Neural cell (in vitro differentiated cells): ENCODE measurements around the gene ATXN7L1. TPM values are rescaled to one million over a fixed set of nuclear protein-coding genes. Genes with fewer than 3 reads are reported as not detected.

Experiments used
- H2AFZ ChIP-seq: fragments of 200-600, 300-800 bp; sonication (generic), shearing (Covaris generic); 2 replicates; pipeline ENCODE4 v1.6.0; 2014; ENCODE audit warnings: low read depth, mild to moderate bottlenecking, antibody characterized with exemption, low read length, moderate library complexity
- H3F3A ChIP-seq: fragments of 200-600 bp; shearing (Covaris generic); 2 replicates; pipeline ENCODE4 v1.6.1; 2016; ENCODE audit warnings: mild to moderate bottlenecking, moderate library complexity, mixed read lengths, antibody characterized with exemption, low read length; ENCODE audit not compliant: insufficient read depth, poor library complexity, severe bottlenecking
- H3K27ac ChIP-seq: fragments of 200-600, 300-800 bp; sonication (generic), shearing (Covaris generic); 2 replicates; pipeline ENCODE4 v1.5.1; 2014; ENCODE audit warnings: mild to moderate bottlenecking, low read length, moderate library complexity
- H3K27me3 ChIP-seq: fragments of 300-800, 200-600 bp; sonication (generic), shearing (Covaris generic); 2 replicates; pipeline ENCODE4 v1.6.0; 2014; ENCODE audit warnings: mild to moderate bottlenecking, low read depth, low read length, moderate library complexity; ENCODE audit not compliant: insufficient read depth
- H3K36me3 ChIP-seq: fragments of 300-800, 200-600 bp; sonication (generic), shearing (Covaris generic); 2 replicates; pipeline ENCODE4 v1.5.1; 2014; ENCODE audit warnings: mild to moderate bottlenecking, antibody characterized with exemption, low read length, moderate library complexity; ENCODE audit not compliant: insufficient read depth
- H3K4me2 ChIP-seq: fragments of 300-800, 200-600 bp; sonication (generic), shearing (Covaris generic); 2 replicates; pipeline ENCODE4 v1.6.0; 2014; ENCODE audit warnings: mild to moderate bottlenecking, low read length
- H3K4me3 ChIP-seq: fragments of 300-800, 200-600 bp; sonication (generic), shearing (Covaris generic); 2 replicates; pipeline ENCODE4 v1.5.1; 2014; ENCODE audit warnings: mild to moderate bottlenecking, low read length, moderate library complexity
- H3K79me2 ChIP-seq: fragments of 200-600 bp; shearing (Covaris generic); replicated peaks from 2 replicates; pipeline ENCODE4 v1.6.0; 2014; ENCODE audit warnings: mild to moderate bottlenecking, low read length, moderate library complexity; ENCODE audit not compliant: insufficient read depth
- H3K9ac ChIP-seq: fragments of 300-800, 200-600 bp; sonication (generic), shearing (Covaris generic); 2 replicates; pipeline ENCODE4 v1.6.1; 2016; ENCODE audit warnings: mild to moderate bottlenecking, low read length, mixed read lengths
- H3K9me2 ChIP-seq: fragments of 200-600 bp; shearing (Covaris generic); 2 replicates; pipeline ENCODE4 v1.6.1; 2016; ENCODE audit warnings: mild to moderate bottlenecking, low read length, mixed read lengths; ENCODE audit not compliant: insufficient read depth
- H3K9me3 ChIP-seq: fragments of 200-600, 300-800 bp; sonication (generic), shearing (Covaris generic); 2 replicates; pipeline ENCODE4 v1.6.1; 2016; ENCODE audit warnings: mild to moderate bottlenecking, mixed run types, low read length, moderate library complexity, mixed read lengths
- H4K20me1 ChIP-seq: fragments of 200-600 bp; shearing (Covaris generic); 2 replicates; pipeline ENCODE4 v1.6.1; 2016; ENCODE audit warnings: mild to moderate bottlenecking, mixed run types; ENCODE audit not compliant: insufficient read depth
- CTCF ChIP-seq: fragments of 450-650 bp; IDR thresholded peaks from 2 replicates; pipeline ENCODE4 v1.5.1; 2014; ENCODE audit warnings: antibody characterized with exemption, mild to moderate bottlenecking, moderate library complexity; ENCODE audit not compliant: poor library complexity, severe bottlenecking
- EP300 ChIP-seq: fragments of 450-650 bp; conservative IDR thresholded peaks from 2 replicates; pipeline ENCODE4 v1.6.1; 2014; ENCODE audit warnings: antibody characterized with exemption, mild to moderate bottlenecking, moderate library complexity; ENCODE audit not compliant: poor library complexity, severe bottlenecking
- EZH2 ChIP-seq: fragments of 200-600, 300-800 bp; shearing (Covaris generic), sonication (generic); IDR thresholded peaks from 2 replicates; pipeline ENCODE4 v1.6.1; 2014; ENCODE audit warnings: antibody characterized with exemption, low read length, borderline replicate concordance, mild to moderate bottlenecking; ENCODE audit not compliant: insufficient read depth, poor library complexity, severe bottlenecking
- MXI1 ChIP-seq: fragments of 450-650 bp; conservative IDR thresholded peaks from 2 replicates; pipeline ENCODE4 v1.6.1; 2014; ENCODE audit warnings: antibody characterized with exemption, mild to moderate bottlenecking; ENCODE audit not compliant: poor library complexity, severe bottlenecking
- POLR2AphosphoS5 ChIP-seq: IDR thresholded peaks from 2 replicates; pipeline ENCODE4 v1.6.1; 2012
- RAD21 ChIP-seq: fragments of 450-650 bp; conservative IDR thresholded peaks from 2 replicates; pipeline ENCODE4 v1.6.1; 2014; ENCODE audit warnings: antibody characterized with exemption, mild to moderate bottlenecking, moderate library complexity
- REST ChIP-seq: IDR thresholded peaks from 2 replicates; pipeline ENCODE4 v1.6.1; 2012; ENCODE audit warnings: borderline replicate concordance
- SMC3 ChIP-seq: fragments of 450-650 bp; conservative IDR thresholded peaks from 2 replicates; pipeline ENCODE4 v1.6.1; 2014; ENCODE audit warnings: antibody characterized with exemption, mild to moderate bottlenecking, moderate library complexity; ENCODE audit not compliant: poor library complexity
- TAF1 ChIP-seq: IDR thresholded peaks from 2 replicates; pipeline ENCODE4 v1.6.1; 2012; ENCODE audit warnings: low read depth
- polyA plus RNA-seq: library from polyadenylated mRNA; depleted of rRNA; stranded (reverse); fragments of >200 nt; gene quantifications from 2 replicates; pipeline ENCODE4 v1.2.3, GENCODE V29; 2014

Gene ATXN7L1
- polyA plus RNA-seq, 1 donor from 2014 or later, result 4.3 TPM

GRCh38 chr7:105907129-105907846 lies 30.9 kb upstream of the ATXN7L1 start:
- Histone ChIP-seq H3K4me2 (no peak overlapping the region), H3K9ac (no peak overlapping the region), H3K36me3 (no peaks in the 10 kb centered on the region), H3K4me3 (no peak overlapping the region), H3K27ac (no peak overlapping the region), H3K9me2 (no peaks in the 10 kb centered on the region), H3K27me3 (no peaks in the 10 kb centered on the region), H3K79me2 (no peaks in the 10 kb centered on the region), H3K9me3 (no peaks in the 10 kb centered on the region), H3F3A (no peaks in the 10 kb centered on the region), H2AFZ (no peak overlapping the region), H4K20me1 (no peaks in the 10 kb centered on the region)
- TF ChIP-seq POLR2AphosphoS5 (no peak), CTCF (no peak), REST (no peak), MXI1 (no peak), EP300 (no peak), RAD21 (no peak), EZH2 (no peak), TAF1 (no peak), SMC3 (no peak)

GRCh38 chr7:105906695-105907094 lies 30.3 kb upstream of the ATXN7L1 start:
- Histone ChIP-seq H3K4me2 (no peak overlapping the region), H3K79me2 (no peaks in the 10 kb centered on the region)
- TF ChIP-seq EP300, result no peak
- no peak for TF ChIP-seq MXI1
- TF ChIP-seq SMC3, result no peak
- TF ChIP-seq EZH2, result no peak
- no peak for TF ChIP-seq POLR2AphosphoS5
- no peak for TF ChIP-seq REST
- no peak for TF ChIP-seq CTCF
- TF ChIP-seq RAD21, result no peak
- no peak for TF ChIP-seq TAF1

More at GRCh38 chr7:105906695-105907094, 30.3 kb upstream of the ATXN7L1 start:
- Histone ChIP-seq H3K27me3 (no peaks in the 10 kb centered on the region), H3K9ac (no peak overlapping the region), H4K20me1 (no peaks in the 10 kb centered on the region), H3K9me2 (no peaks in the 10 kb centered on the region), H3K9me3 (no peaks in the 10 kb centered on the region), H2AFZ (no peak overlapping the region), H3K36me3 (no peaks in the 10 kb centered on the region), H3F3A (no peaks in the 10 kb centered on the region), H3K27ac (no peak overlapping the region), H3K4me3 (no peak overlapping the region)
